DND-41 (cell line): Measurements from ENCODE around the gene KRTAP10-12.

Experiments
- ATAC-seq: fragments of 200-7000 bp; cut with Tn5 transposase; 3 replicates; pipeline ENCODE4 v1.9.1; 2021; ENCODE audit warnings: low read depth; ENCODE audit not compliant: insufficient read depth
- DNase-seq: peaks from one replicate; pipeline ENCODE4 v3.0.0-alpha.2; 2020
- H2AFZ ChIP-seq: 2 replicates; pipeline ENCODE4 v1.6.0; 2012; ENCODE audit warnings: low read depth, low read length
- H3K27ac ChIP-seq: 2 replicates; pipeline ENCODE4 v1.5.1; 2012; ENCODE audit warnings: low read length, inconsistent platforms
- H3K27me3 ChIP-seq: fragments of 200-600 bp; sonication (generic); 2 replicates; pipeline ENCODE4 v1.6.0; 2012; ENCODE audit warnings: low read length, mild to moderate bottlenecking, inconsistent platforms; ENCODE audit not compliant: insufficient read depth, poor library complexity
- H3K36me3 ChIP-seq: 2 replicates; pipeline ENCODE4 v1.5.1; 2012; ENCODE audit warnings: low read length, inconsistent platforms; ENCODE audit not compliant: insufficient read depth
- H3K4me1 ChIP-seq: 2 replicates; pipeline ENCODE4 v1.5.1; 2012; ENCODE audit warnings: mild to moderate bottlenecking, low read length; ENCODE audit not compliant: insufficient read depth
- H3K4me2 ChIP-seq: 2 replicates; pipeline ENCODE4 v1.6.0; 2012; ENCODE audit warnings: mild to moderate bottlenecking, moderate library complexity, low read length, inconsistent platforms; ENCODE audit not compliant: insufficient read depth
- H3K4me3 ChIP-seq, 2 experiments: fragments of 200-600 bp in 1 of 2; shearing (Covaris generic) in 1 of 2; 2 replicates each; pipeline ENCODE4 v1.5.1; 2012 to 2016; ENCODE audit warnings: inconsistent platforms in 2 of 2, low read length in 2 of 2, mild to moderate bottlenecking in 2 of 2, low read depth in 1 of 2, moderate library complexity in 1 of 2
- H3K79me2 ChIP-seq: 2 replicates; pipeline ENCODE4 v1.6.0; 2012; ENCODE audit warnings: low read length, inconsistent platforms; ENCODE audit not compliant: insufficient read depth
- H3K9ac ChIP-seq: 2 replicates; pipeline ENCODE4 v1.6.0; 2012; ENCODE audit warnings: low read depth, mild to moderate bottlenecking, inconsistent platforms, low read length, moderate library complexity
- H3K9me3 ChIP-seq: 2 replicates; pipeline ENCODE4 v1.5.1; 2012; ENCODE audit warnings: low read length, moderate library complexity, mild to moderate bottlenecking, inconsistent platforms; ENCODE audit not compliant: insufficient read depth, severe bottlenecking
- H4K20me1 ChIP-seq: 2 replicates; pipeline ENCODE4 v1.6.0; 2012; ENCODE audit warnings: low read length; ENCODE audit not compliant: insufficient read depth
- EZH2 ChIP-seq: IDR thresholded peaks from 3 replicates; pipeline ENCODE4 v1.6.1; 2012; ENCODE audit warnings: borderline replicate concordance, low read depth, mild to moderate bottlenecking, moderate library complexity, low read length, inconsistent platforms; ENCODE audit not compliant: severe bottlenecking
- TF ChIP-seq, protein P1 (sequence below): IDR thresholded peaks from 2 replicates; pipeline ENCODE4 v1.5.1; 2012; ENCODE audit warnings: borderline replicate concordance, low read length, moderate library complexity, mild to moderate bottlenecking; ENCODE audit not compliant: poor library complexity, severe bottlenecking; ENCODE audit errors: extremely low read depth

The KRTAP10-12 gene

DNA sequence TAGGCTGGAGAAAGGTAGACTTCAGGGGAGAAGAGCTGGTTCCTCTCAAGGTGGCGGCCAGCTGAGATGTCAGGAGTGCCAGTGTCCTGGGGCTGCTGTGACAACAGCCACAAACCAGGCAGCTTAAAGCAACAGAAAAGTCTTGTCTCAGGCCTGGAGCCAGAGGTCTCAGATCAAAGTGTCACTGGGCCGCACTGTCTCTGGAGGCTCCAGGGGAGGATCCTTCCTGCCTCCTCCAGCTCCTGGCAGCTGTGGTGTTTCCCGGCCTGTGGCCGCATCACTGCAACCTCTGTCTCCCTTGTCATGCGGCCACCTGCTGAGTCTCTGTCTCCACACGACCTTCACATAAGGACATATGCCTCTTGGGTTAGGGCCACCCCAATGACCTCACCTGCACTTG is 38.8 kb downstream of the KRTAP10-12 start:
- Histone ChIP-seq H3K27ac (no peak overlapping the region), H4K20me1 (no peaks in the 10 kb centered on the region), H3K79me2 (no peaks in the 10 kb centered on the region), H3K9me3 (peaks cover 21% of the 10 kb centered on the region), H3K4me3 (no peak overlapping the region), H3K4me1 (no peaks in the 10 kb centered on the region), H3K4me2 (no peak overlapping the region), H3K27me3 (peaks cover 4% of the 10 kb centered on the region), H3K9ac (no peak overlapping the region), H3K36me3 (no peaks in the 10 kb centered on the region), H2AFZ (no peak overlapping the region)
- TF ChIP-seq, protein P1, sequence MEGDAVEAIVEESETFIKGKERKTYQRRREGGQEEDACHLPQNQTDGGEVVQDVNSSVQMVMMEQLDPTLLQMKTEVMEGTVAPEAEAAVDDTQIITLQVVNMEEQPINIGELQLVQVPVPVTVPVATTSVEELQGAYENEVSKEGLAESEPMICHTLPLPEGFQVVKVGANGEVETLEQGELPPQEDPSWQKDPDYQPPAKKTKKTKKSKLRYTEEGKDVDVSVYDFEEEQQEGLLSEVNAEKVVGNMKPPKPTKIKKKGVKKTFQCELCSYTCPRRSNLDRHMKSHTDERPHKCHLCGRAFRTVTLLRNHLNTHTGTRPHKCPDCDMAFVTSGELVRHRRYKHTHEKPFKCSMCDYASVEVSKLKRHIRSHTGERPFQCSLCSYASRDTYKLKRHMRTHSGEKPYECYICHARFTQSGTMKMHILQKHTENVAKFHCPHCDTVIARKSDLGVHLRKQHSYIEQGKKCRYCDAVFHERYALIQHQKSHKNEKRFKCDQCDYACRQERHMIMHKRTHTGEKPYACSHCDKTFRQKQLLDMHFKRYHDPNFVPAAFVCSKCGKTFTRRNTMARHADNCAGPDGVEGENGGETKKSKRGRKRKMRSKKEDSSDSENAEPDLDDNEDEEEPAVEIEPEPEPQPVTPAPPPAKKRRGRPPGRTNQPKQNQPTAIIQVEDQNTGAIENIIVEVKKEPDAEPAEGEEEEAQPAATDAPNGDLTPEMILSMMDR = no peak
- TF ChIP-seq EZH2 = no peak
- no peak for ATAC-seq
- DNase-seq = no peak

DNA sequence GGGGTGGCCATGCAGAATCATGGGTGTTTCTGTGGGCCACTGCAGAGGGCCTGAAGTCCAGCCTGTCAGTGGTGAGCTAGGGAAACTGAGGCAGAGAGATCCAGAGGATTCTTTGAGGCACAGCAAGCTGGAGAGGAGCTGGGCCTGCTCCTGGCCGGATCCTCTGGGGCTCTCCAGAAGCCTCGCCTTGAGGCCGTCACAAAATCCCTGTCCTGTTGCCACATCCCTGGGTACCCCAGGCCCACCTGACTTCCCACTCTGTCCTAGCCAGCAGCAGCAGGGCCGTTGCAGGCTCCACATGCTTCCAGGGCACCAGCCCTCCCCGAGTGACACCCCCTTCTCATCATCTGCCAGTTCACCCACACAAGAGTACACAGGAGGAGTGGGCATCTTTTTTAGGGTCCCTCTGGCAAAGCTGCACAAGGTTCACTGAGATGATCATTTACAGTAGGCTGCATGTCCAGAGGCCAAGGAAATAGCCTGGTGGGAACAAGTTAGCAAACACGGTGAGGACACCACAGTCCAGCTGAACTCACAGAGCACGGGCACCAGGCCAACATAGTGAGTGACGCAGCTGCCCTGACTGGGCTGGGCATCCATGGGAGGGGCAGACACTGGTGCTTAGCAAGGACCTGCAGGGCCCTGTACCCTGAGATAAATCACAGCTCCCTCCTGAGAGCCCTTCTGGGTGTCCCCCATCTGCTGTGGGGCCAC is 39.5 kb downstream of the KRTAP10-12 start:
- TF ChIP-seq, protein P1 = no peak
- TF ChIP-seq EZH2 = no peak
- Histone ChIP-seq H3K27me3 (peaks cover 2% of the 10 kb centered on the region), H3K4me2 (no peak overlapping the region), H3K79me2 (no peaks in the 10 kb centered on the region), H3K4me1 (no peaks in the 10 kb centered on the region), H3K9ac (no peak overlapping the region), H3K4me3 (no peak overlapping the region), H4K20me1 (no peaks in the 10 kb centered on the region), H2AFZ (no peak overlapping the region), H3K27ac (no peak overlapping the region), H3K9me3 (peaks cover 21% of the 10 kb centered on the region), H3K36me3 (no peaks in the 10 kb centered on the region)
- DNase-seq (no peak), ATAC-seq (no peak)

DNA sequence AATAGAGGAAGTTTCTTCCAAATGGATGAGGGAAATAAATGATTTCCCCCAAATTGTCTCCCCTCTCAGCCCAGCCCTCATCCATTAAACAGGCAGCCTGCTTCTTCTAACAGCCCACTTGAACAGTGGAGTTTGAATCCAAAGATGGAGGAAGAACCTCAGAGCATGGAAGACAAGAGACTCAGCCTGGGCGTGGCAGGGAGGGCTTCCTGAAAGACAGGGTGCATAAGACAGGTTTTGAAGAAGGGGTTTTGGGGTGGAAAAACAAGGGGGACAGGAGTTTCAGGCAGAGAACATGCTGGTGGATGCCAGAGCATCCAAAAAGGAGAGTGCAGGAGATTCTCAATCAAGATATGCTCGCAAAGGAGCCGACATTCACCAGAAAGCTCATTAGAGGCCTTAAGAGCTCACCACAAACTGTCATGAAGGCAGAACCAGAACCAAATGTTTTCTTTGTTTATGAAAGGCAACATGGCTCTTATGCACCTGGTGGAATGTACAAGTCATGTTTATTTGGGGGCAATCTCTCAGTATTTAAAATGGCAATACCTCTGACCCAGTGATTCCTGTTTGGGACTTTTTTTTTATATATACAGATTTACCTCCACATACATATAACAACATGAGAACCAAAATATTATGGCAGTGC is 40.9 kb downstream of the KRTAP10-12 start:
- H2AFZ ChIP-seq = no peak overlapping the region
- TF ChIP-seq, protein P1 = no peak
- no peak for TF ChIP-seq EZH2
- no peak overlapping the region for H3K4me3 ChIP-seq
- no peak overlapping the region for H3K4me2 ChIP-seq
- H4K20me1 ChIP-seq = no peaks in the 10 kb centered on the region
- H3K27me3 ChIP-seq = no peaks in the 10 kb centered on the region
- no peaks in the 10 kb centered on the region for H3K4me1 ChIP-seq
- peaks cover 21% of the 10 kb centered on the region for H3K9me3 ChIP-seq
- no peak overlapping the region for H3K9ac ChIP-seq
- no peak overlapping the region for H3K27ac ChIP-seq
- DNase-seq (peak; percentile 12), ATAC-seq (no peak)
- no peaks in the 10 kb centered on the region for H3K36me3 ChIP-seq
- no peaks in the 10 kb centered on the region for H3K79me2 ChIP-seq
